ENCODE measurements around the gene MSI2. TPM values are rescaled to one million over a fixed set of nuclear protein-coding genes. Genes with fewer than 3 reads are reported as not detected.

The MSI2 gene
- total RNA-seq, 1 donor from 2014 or later, result 26.6 TPM

- TF ChIP-seq, protein P1, sequence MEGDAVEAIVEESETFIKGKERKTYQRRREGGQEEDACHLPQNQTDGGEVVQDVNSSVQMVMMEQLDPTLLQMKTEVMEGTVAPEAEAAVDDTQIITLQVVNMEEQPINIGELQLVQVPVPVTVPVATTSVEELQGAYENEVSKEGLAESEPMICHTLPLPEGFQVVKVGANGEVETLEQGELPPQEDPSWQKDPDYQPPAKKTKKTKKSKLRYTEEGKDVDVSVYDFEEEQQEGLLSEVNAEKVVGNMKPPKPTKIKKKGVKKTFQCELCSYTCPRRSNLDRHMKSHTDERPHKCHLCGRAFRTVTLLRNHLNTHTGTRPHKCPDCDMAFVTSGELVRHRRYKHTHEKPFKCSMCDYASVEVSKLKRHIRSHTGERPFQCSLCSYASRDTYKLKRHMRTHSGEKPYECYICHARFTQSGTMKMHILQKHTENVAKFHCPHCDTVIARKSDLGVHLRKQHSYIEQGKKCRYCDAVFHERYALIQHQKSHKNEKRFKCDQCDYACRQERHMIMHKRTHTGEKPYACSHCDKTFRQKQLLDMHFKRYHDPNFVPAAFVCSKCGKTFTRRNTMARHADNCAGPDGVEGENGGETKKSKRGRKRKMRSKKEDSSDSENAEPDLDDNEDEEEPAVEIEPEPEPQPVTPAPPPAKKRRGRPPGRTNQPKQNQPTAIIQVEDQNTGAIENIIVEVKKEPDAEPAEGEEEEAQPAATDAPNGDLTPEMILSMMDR (conservative IDR thresholded peaks at IDR 0.05; ENCODE audit: low read depth, low read length), result no peak
- no peak for DNase-seq (ENCODE audit: low read depth)
- no peak overlapping the region for H3K4me3 ChIP-seq (ENCODE audit: low read depth, low read length)
Measured at GRCh38 chr17:57606111-57606875, 350.0 kb downstream of the MSI2 start.

DNA sequence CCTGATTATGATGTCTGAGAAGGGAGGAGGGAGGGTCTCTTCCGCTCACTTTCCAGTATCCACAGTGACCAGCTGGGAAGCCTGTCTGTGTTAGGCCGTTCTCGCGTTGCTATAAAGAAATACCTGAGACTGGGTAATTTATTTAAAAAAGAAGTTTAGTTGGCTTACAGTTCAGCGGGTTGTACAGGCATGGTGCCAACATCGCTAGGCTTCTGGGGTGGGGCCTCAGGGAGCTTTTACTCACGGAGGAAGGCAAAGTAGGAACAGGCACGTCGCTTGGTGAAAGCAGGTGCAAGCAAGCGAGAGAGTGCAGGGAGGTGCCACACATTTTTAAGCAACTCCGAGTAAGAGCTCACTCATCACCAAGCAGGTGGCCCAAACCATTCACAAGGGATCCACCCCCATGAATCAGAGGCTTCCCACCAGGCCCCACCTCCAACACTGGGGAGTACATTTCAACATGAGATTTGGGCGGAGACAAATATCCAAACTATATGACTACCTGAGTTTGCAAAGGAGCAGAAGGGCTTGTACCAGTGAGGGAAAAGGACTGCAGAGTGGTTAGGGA is 351.3 kb downstream of the MSI2 start:
- TF ChIP-seq, protein P1 (conservative IDR thresholded peaks at IDR 0.05; ENCODE audit: low read depth, low read length), result no peak

GRCh38 chr17:57608369-57609124 is 352.2 kb downstream of the MSI2 start:
- H3K4me3 ChIP-seq (ENCODE audit: low read depth, low read length), result no peak overlapping the region
- TF ChIP-seq, protein P1 (conservative IDR thresholded peaks at IDR 0.05; ENCODE audit: low read depth, low read length), result no peak

More for the DNA sequence above, 351.3 kb downstream of the MSI2 start:
- no peak for DNase-seq (ENCODE audit: low read depth)
- H3K4me3 ChIP-seq (ENCODE audit: low read depth, low read length), result no peak overlapping the region

DNA sequence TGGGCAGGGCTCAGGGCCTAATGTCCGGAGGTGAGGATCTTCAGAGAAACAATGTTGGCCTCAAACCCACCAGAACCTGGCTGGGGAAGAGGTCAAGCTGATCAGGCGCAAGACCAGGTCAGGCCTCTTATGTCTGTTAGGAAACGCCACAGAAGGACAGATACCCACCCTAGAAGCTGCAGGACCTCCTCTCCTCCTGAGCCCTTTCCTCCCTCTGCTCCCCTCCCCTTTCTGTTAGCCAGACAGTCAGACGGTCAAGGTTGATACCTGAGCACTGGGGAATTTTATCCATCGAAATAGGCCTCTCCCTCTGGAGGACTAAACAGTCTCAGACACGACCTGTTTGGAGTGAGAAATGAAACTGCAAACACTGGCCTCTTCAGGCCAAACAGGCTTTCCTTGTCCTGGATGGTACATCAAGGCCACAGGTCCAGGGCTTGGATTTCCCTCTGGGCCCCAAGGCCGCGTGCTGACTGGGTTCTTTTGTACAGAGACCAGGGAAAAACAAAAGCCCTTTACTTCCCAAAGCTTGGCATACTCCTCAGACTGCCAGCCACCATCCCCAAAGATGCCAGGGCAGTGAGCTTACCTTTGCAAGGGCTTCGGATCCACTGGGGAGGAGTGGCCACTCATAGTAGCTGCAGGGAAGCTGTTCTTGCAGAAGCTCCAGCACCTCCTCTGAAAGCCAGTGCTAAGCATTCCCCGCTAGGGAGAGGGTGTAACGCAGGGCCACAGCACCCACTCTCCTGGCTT is 353.0 kb downstream of the MSI2 start:
- H3K4me3 ChIP-seq (ENCODE audit: low read depth, low read length), result no peak overlapping the region
- TF ChIP-seq, protein P1 (conservative IDR thresholded peaks at IDR 0.05; ENCODE audit: low read depth, low read length), result no peak
- DNase-seq (ENCODE audit: low read depth), result no peak

More at GRCh38 chr17:57608369-57609124, 352.2 kb downstream of the MSI2 start:
- DNase-seq (ENCODE audit: low read depth), result no peak

DNA sequence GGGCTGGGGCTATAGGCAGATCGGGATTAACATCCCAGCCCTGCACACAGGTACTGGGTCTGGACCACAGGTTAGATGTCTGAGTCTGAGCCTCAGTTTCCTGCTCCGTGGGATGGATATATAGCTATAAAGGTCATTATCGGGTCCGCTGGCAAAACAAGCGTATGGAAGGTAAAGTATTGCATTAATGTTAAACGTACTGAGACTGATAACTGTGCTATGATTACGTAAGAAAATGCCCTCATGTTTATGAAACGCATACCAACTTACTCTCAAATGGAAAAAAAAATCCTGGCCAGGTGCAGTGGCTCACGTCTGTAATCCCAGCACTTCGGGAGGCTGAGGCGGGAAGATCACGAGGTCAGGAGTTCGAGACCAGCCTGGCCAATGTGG is 353.6 kb downstream of the MSI2 start:
- no peak overlapping the region for H3K4me3 ChIP-seq (ENCODE audit: low read depth, low read length)
- DNase-seq (ENCODE audit: low read depth), result no peak
- TF ChIP-seq, protein P1 (conservative IDR thresholded peaks at IDR 0.05; ENCODE audit: low read depth, low read length), result no peak

DNA sequence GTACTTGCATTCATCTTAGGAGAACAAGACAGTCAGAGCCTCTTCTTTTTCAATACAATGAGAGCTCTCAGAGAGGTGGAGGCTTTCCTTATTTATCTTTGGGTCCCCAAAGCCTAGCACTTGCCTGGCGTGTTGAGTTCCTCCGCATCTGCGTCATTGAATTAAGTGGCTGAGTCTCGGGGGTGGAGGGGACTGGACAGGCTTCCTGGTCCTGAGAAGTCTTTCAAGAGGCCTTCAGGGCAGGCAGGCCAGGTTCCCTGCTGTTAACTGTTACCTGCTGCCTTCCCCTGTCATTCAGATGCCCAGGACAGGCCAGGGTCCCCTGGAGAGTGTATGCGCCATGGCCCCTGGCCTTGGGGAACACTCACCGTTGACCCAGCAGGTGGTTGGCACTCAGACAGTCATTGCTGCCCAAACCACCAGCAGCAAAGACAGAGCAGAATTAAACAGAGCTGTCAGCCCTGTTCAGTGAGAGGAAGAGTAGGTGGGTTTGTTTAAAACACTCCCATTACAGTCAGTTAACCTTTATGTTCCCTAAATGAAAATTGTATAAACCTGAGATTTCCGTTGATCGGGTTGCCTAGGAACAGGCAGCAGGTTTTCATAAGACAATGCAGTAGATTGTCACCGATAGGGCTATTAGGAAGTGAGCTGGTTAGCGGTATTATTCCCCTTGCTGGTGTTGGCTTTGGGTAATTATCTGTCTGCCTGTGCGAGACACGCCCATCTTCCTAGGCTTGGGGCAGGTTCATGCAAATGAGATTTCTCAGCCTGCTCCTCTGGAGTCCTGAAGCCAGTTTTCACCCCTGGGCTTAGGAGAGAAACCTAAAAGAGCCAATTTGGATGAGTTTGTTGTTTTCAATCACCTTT is 356.1 kb downstream of the MSI2 start:
- TF ChIP-seq, protein P1 (conservative IDR thresholded peaks at IDR 0.05; ENCODE audit: low read depth, low read length), result no peak
- H3K4me3 ChIP-seq (ENCODE audit: low read depth, low read length), result no peak overlapping the region
- no peak for DNase-seq (ENCODE audit: low read depth)
